H9 (cell line): ENCODE results near the gene RABGAP1L. TPM values are rescaled to one million over a fixed set of nuclear protein-coding genes. Genes with fewer than 3 reads are reported as not detected.

Experiments used
- DNase-seq: peaks from one replicate; pipeline ENCODE4 v3.0.0-alpha.2; 2017
- H2AFZ ChIP-seq: one replicate; pipeline ENCODE4 v1.6.1; 2013; ENCODE audit warnings: mild to moderate bottlenecking, low read length, control low read depth, moderate library complexity
- H2AK5ac ChIP-seq: 2 replicates; pipeline ENCODE4 v1.6.1; 2013; ENCODE audit warnings: low read length, control low read depth, mixed read lengths; ENCODE audit not compliant: insufficient read length
- H2BK120ac ChIP-seq: one replicate; pipeline ENCODE4 v1.6.1; 2013; ENCODE audit warnings: low read depth, mild to moderate bottlenecking, low read length, control low read depth, inconsistent platforms; ENCODE audit not compliant: poor library complexity, severe bottlenecking
- H2BK12ac ChIP-seq: 2 replicates; pipeline ENCODE4 v1.6.1; 2013; ENCODE audit warnings: low read length, control low read depth, mixed read lengths, low read depth; ENCODE audit not compliant: insufficient read length
- H2BK15ac ChIP-seq: 2 replicates; pipeline ENCODE4 v1.6.1; 2013; ENCODE audit warnings: low read depth, low read length, control low read depth
- H2BK20ac ChIP-seq: one replicate; pipeline ENCODE4 v1.6.1; 2013; ENCODE audit warnings: low read depth, mild to moderate bottlenecking, low read length, control low read depth, inconsistent platforms; ENCODE audit not compliant: poor library complexity, severe bottlenecking
- H2BK5ac ChIP-seq: 2 replicates; pipeline ENCODE4 v1.6.1; 2013; ENCODE audit warnings: low read length, control low read depth, mixed read lengths; ENCODE audit not compliant: insufficient read length
- H3K14ac ChIP-seq: 2 replicates; pipeline ENCODE4 v1.6.1; 2013; ENCODE audit warnings: low read length, control low read depth; ENCODE audit not compliant: insufficient read depth
- H3K18ac ChIP-seq: 2 replicates; pipeline ENCODE4 v1.6.1; 2013; ENCODE audit warnings: low read depth, mild to moderate bottlenecking, mixed read lengths, low read length, control low read depth; ENCODE audit not compliant: insufficient read length
- H3K23ac ChIP-seq: 2 replicates; pipeline ENCODE4 v1.6.1; 2013; ENCODE audit warnings: low read length, control low read depth, mixed read lengths, low read depth; ENCODE audit not compliant: insufficient read length
- H3K23me2 ChIP-seq: 2 replicates; pipeline ENCODE4 v1.6.1; 2013; ENCODE audit warnings: low read depth, mild to moderate bottlenecking, mixed read lengths, low read length, control low read depth; ENCODE audit not compliant: insufficient read length, poor library complexity, severe bottlenecking
- H3K27ac ChIP-seq: 2 replicates; pipeline ENCODE4 v1.5.1; 2013; ENCODE audit warnings: low read length, control low read depth, mixed read lengths, low read depth; ENCODE audit not compliant: insufficient read length
- H3K27me3 ChIP-seq: 2 replicates; pipeline ENCODE4 v1.6.1; 2013; ENCODE audit warnings: low read length, control low read depth, inconsistent platforms; ENCODE audit not compliant: insufficient read depth
- H3K4ac ChIP-seq: 2 replicates; pipeline ENCODE4 v1.6.1; 2013; ENCODE audit warnings: low read depth, mild to moderate bottlenecking, control low read depth, inconsistent platforms, low read length, moderate library complexity
- H3K4me1 ChIP-seq: 2 replicates; pipeline ENCODE4 v1.6.1; 2013; ENCODE audit warnings: low read length, control low read depth, inconsistent platforms; ENCODE audit not compliant: insufficient read depth
- H3K4me2 ChIP-seq: 2 replicates; pipeline ENCODE4 v1.6.1; 2013; ENCODE audit warnings: low read length, control low read depth, mixed read lengths; ENCODE audit not compliant: insufficient read length, insufficient read depth
- H3K56ac ChIP-seq: 2 replicates; pipeline ENCODE4 v1.6.1; 2013; ENCODE audit warnings: low read depth, mild to moderate bottlenecking, mixed read lengths, low read length, control low read depth; ENCODE audit not compliant: insufficient read length
- H3K79me1 ChIP-seq: 2 replicates; pipeline ENCODE4 v1.6.1; 2013; ENCODE audit warnings: low read depth, mild to moderate bottlenecking, moderate library complexity, low read length, control low read depth, inconsistent platforms; ENCODE audit not compliant: insufficient read depth, poor library complexity, severe bottlenecking
- H3K79me2 ChIP-seq: 2 replicates; pipeline ENCODE4 v1.6.1; 2013; ENCODE audit warnings: low read length, control low read depth, inconsistent platforms; ENCODE audit not compliant: insufficient read depth
- H3K9ac ChIP-seq: 2 replicates; pipeline ENCODE4 v1.6.1; 2013; ENCODE audit warnings: low read length, control low read depth, mixed read lengths; ENCODE audit not compliant: insufficient read length; ENCODE audit errors: extremely low read depth
- H3K9me3 ChIP-seq: one replicate; pipeline ENCODE4 v1.6.1; 2013; ENCODE audit warnings: low read depth, low read length, inconsistent platforms; ENCODE audit not compliant: control insufficient read depth
- H3T11ph ChIP-seq: one replicate; pipeline ENCODE4 v1.6.1; 2013; ENCODE audit warnings: mild to moderate bottlenecking, low read length, control low read depth, inconsistent platforms
- H4K20me1 ChIP-seq: one replicate; pipeline ENCODE4 v1.6.1; 2013; ENCODE audit not compliant: control insufficient read depth, insufficient read length, insufficient read depth
- H4K5ac ChIP-seq: 2 replicates; pipeline ENCODE4 v1.6.1; 2013; ENCODE audit warnings: low read depth, mild to moderate bottlenecking, mixed read lengths, low read length, control low read depth; ENCODE audit not compliant: insufficient read length
- H4K8ac ChIP-seq: replicated peaks from 2 replicates; pipeline ENCODE4 v1.6.1; 2013; ENCODE audit warnings: low read length, control low read depth, mixed read lengths, low read depth; ENCODE audit not compliant: insufficient read length
- H4K91ac ChIP-seq: 2 replicates; pipeline ENCODE4 v1.6.1; 2013; ENCODE audit warnings: low read depth, mild to moderate bottlenecking, moderate library complexity, mixed read lengths, low read length, control low read depth; ENCODE audit not compliant: insufficient read length
- H3K27ac Mint-ChIP-seq, 3 experiments: 2 replicates in 2 of 3; 3 replicates in 1 of 3; pipeline ENCODE4 v1.8.0; 2020 to 2021; ENCODE audit warnings: mixed read lengths in 3 of 3, mild to moderate bottlenecking in 1 of 3, moderate library complexity in 1 of 3
- H3K27me3 Mint-ChIP-seq: 2 replicates; pipeline ENCODE4 v1.8.0; 2021; ENCODE audit warnings: low read depth, mild to moderate bottlenecking, moderate library complexity, mixed read lengths
- H3K36me3 Mint-ChIP-seq, 3 experiments: 2 replicates in 2 of 3; 3 replicates in 1 of 3; pipeline ENCODE4 v1.8.0; 2020 to 2021; ENCODE audit warnings: low read depth in 3 of 3, mixed read lengths in 3 of 3; ENCODE audit not compliant: insufficient read depth in 1 of 3
- H3K4me1 Mint-ChIP-seq, 2 experiments: 2 replicates each; pipeline ENCODE4 v1.8.0; 2020; ENCODE audit warnings: mixed read lengths in 2 of 2
- H3K4me3 Mint-ChIP-seq, 2 experiments: 2 replicates in 1 of 2; 3 replicates in 1 of 2; pipeline ENCODE4 v1.8.0; 2020 to 2021; ENCODE audit warnings: mild to moderate bottlenecking in 2 of 2, mixed read lengths in 2 of 2, moderate library complexity in 1 of 2
- H3K9me3 Mint-ChIP-seq, 2 experiments: 2 replicates in 1 of 2; 3 replicates in 1 of 2; pipeline ENCODE4 v1.8.0; 2020; ENCODE audit warnings: mild to moderate bottlenecking in 2 of 2, mixed read lengths in 2 of 2, moderate library complexity in 1 of 2
- WGBS: extraction: QIAGEN DNeasy Blood & Tissue Kit; methylation state at CpG from one replicate; pipeline ENCODE4 v1.1.7; 2013; ENCODE audit warnings: missing lambda C conversion rate, low lambda C conversion rate, mixed read lengths; ENCODE audit not compliant: insufficient read length; ENCODE audit errors: extremely low coverage; 5-methylcytosine and 5-hydroxymethylcytosine counted together
- total RNA-seq: library from RNA; stranded (reverse); gene quantifications from 2 replicates; pipeline ENCODE4 v1.2.1, GENCODE V29; 2021
- TF ChIP-seq, protein P1 (sequence below): fragments of 200-600 bp; sonication (generic); conservative IDR thresholded peaks from 3 replicates; pipeline ENCODE4 v1.8.0; 2021; ENCODE audit warnings: antibody characterized with exemption, mild to moderate bottlenecking

The RABGAP1L gene
- total RNA-seq, 1 experiment from 2014 or later, result 147 TPM

DNA sequence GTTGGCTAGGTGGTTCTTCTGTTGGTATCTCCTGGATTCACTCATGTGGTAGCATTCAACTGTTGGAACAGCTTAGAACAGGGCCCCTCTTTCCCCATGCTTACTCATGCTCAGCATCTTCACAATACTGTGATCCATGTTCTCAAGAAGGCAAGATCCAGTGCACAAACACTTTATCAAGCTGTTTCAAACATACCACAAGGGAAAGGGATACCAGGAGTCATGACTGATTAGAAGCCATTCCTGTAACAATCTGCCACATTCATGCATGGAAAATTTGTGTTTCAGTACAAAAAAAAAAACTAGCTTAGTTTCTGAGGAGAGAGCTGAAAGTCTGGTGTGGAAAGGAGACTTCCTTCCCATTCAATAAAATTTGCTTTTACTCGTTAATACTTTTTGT, 670.7 kb downstream of the RABGAP1L start:
- H2AFZ ChIP-seq, result no peak overlapping the region

More for the DNA sequence above, 670.7 kb downstream of the RABGAP1L start:
- H4K8ac ChIP-seq, result no peak overlapping the region
- no peak overlapping the region for H3T11ph ChIP-seq
- H3K4me1 ChIP-seq, result no peaks in the 10 kb centered on the region
- no peak overlapping the region for H3K27ac ChIP-seq
- Mint-ChIP-seq H3K36me3 (no peaks in the 10 kb centered on the region), H3K4me1 (no peaks in the 10 kb centered on the region), H3K27ac (no peak overlapping the region), H3K4me3 (no peak overlapping the region), H3K27me3 (no peaks in the 10 kb centered on the region), H3K9me3 (no peaks in the 10 kb centered on the region)
- no peak overlapping the region for H3K18ac ChIP-seq
- no peaks in the 10 kb centered on the region for H3K9me3 ChIP-seq
- H2BK5ac ChIP-seq, result no peak overlapping the region
- no peak overlapping the region for H4K5ac ChIP-seq
- no peak overlapping the region for H2BK20ac ChIP-seq
- no CpG with 5 or more reads among the region's 1 CpG for WGBS
- no peaks in the 10 kb centered on the region for H3K23me2 ChIP-seq
- H3K4ac ChIP-seq, result no peak overlapping the region
- H3K79me2 ChIP-seq, result no peaks in the 10 kb centered on the region
- DNase-seq, result no peak
- no peak overlapping the region for H2AK5ac ChIP-seq
- no peak overlapping the region for H3K56ac ChIP-seq
- no peak overlapping the region for H3K4me2 ChIP-seq
- no peak overlapping the region for H3K14ac ChIP-seq
- no peak overlapping the region for H3K9ac ChIP-seq
- H3K79me1 ChIP-seq, result no peaks in the 10 kb centered on the region
- no peaks in the 10 kb centered on the region for H4K20me1 ChIP-seq
- H2BK12ac ChIP-seq, result no peak overlapping the region
- H2BK120ac ChIP-seq, result no peak overlapping the region
- no peak overlapping the region for H2BK15ac ChIP-seq
- no peak overlapping the region for H4K91ac ChIP-seq
- H3K23ac ChIP-seq, result no peak overlapping the region
- H3K27me3 ChIP-seq, result no peaks in the 10 kb centered on the region
- TF ChIP-seq, protein P1, sequence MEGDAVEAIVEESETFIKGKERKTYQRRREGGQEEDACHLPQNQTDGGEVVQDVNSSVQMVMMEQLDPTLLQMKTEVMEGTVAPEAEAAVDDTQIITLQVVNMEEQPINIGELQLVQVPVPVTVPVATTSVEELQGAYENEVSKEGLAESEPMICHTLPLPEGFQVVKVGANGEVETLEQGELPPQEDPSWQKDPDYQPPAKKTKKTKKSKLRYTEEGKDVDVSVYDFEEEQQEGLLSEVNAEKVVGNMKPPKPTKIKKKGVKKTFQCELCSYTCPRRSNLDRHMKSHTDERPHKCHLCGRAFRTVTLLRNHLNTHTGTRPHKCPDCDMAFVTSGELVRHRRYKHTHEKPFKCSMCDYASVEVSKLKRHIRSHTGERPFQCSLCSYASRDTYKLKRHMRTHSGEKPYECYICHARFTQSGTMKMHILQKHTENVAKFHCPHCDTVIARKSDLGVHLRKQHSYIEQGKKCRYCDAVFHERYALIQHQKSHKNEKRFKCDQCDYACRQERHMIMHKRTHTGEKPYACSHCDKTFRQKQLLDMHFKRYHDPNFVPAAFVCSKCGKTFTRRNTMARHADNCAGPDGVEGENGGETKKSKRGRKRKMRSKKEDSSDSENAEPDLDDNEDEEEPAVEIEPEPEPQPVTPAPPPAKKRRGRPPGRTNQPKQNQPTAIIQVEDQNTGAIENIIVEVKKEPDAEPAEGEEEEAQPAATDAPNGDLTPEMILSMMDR, result no peak
